A549 (cell line): ENCODE measurements around the gene CCDC60.
A peak's percentile ranks its signal among the peaks of the same experiment; 100 is the strongest.

ENCODE experiments used
- CEBPB ChIP-seq, 2 experiments: fragments of >200 bp in 1 of 2; sonication (Bioruptor Twin) in 1 of 2; formaldehyde crosslinking in 1 of 2; IDR thresholded peaks; 2 replicates each; pipeline ENCODE4 v1.6.1; 2012 to 2016
- CHD4 ChIP-seq: fragments of 200-600 bp; sonication (generic); IDR thresholded peaks from 2 replicates; pipeline ENCODE4 v1.6.1; 2016; ENCODE audit warnings: antibody characterized with exemption, mild to moderate bottlenecking, borderline replicate concordance
- CTCF ChIP-seq: fragments of >200 bp; sonication (Bioruptor Twin); formaldehyde crosslinking; IDR thresholded peaks from 3 replicates; pipeline ENCODE4 v1.5.1; 2016
- EHMT2 ChIP-seq: fragments of 200-600 bp; sonication (generic); IDR thresholded peaks from 2 replicates; pipeline ENCODE4 v1.6.1; 2016; ENCODE audit warnings: antibody characterized with exemption, low read depth, mild to moderate bottlenecking, moderate library complexity
- ESRRA ChIP-seq: fragments of 150-350 bp; IDR thresholded peaks from 2 replicates; pipeline ENCODE4 v1.6.1; 2014; ENCODE audit warnings: mild to moderate bottlenecking, low read length, borderline replicate concordance
- FOSL2 ChIP-seq, 2 experiments: fragments of 450-650 bp in 1 of 2; fragments of >200 bp in 1 of 2; sonication (Bioruptor Twin) in 1 of 2; formaldehyde crosslinking; IDR thresholded peaks; 2 replicates each; pipeline versions ENCODE4 v1.5.0 to v1.6.1; 2016 to 2020; ENCODE audit warnings: mild to moderate bottlenecking in 1 of 2, moderate library complexity in 1 of 2
- POLR2A ChIP-seq: IDR thresholded peaks from 2 replicates; pipeline ENCODE4 v1.6.1; 2012; ENCODE audit warnings: mild to moderate bottlenecking, low read length
- RCOR1 ChIP-seq: fragments of 150-350 bp; IDR thresholded peaks from 2 replicates; pipeline ENCODE4 v1.6.1; 2014; ENCODE audit warnings: antibody characterized with exemption, low read length, low read depth
- RFX5 ChIP-seq: fragments of 450-650 bp; IDR thresholded peaks from 2 replicates; pipeline ENCODE4 v1.7.1; 2014; ENCODE audit warnings: antibody characterized with exemption, mild to moderate bottlenecking, moderate library complexity
- TF ChIP-seq, protein P1 (sequence below): fragments of 450-650 bp; IDR thresholded peaks from 2 replicates; pipeline ENCODE4 v1.6.1; 2014; ENCODE audit warnings: antibody characterized with exemption

DNA sequence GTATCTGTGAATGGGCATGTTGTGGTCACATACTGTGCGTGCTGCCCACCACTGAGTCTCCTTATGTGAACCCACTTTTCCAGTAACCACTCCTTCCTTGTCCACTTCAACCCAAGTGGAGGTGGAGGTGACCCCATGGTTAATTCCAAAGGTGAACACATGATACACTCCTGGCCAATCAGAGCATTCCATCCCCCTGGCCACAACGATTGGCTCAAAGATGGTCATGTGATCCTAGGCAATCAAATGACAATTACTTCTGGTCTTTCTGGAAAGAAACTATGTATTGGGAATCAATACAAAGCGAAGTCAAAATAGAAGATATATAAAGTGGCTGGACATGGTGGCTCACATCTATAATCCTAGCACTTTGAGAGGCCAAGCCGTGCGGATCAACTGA, 20.2 kb upstream of the CCDC60 start:
- TF ChIP-seq CTCF, result no peak
- TF ChIP-seq POLR2A, result no peak
- TF ChIP-seq, protein P1, sequence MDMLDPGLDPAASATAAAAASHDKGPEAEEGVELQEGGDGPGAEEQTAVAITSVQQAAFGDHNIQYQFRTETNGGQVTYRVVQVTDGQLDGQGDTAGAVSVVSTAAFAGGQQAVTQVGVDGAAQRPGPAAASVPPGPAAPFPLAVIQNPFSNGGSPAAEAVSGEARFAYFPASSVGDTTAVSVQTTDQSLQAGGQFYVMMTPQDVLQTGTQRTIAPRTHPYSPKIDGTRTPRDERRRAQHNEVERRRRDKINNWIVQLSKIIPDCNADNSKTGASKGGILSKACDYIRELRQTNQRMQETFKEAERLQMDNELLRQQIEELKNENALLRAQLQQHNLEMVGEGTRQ, result 0 out of 2 replicates have a peak, but pooled peaks have one; percentile 16
- TF ChIP-seq EHMT2, result no peak
- no peak for TF ChIP-seq FOSL2 (IDR thresholded peaks at IDR 0.05)
- no peak for TF ChIP-seq FOSL2 (CRISPR knock-in tag; IDR thresholded peaks at IDR 0.05)
- TF ChIP-seq RFX5, result no peak
- no peak for TF ChIP-seq CEBPB (IDR thresholded peaks at IDR 0.05)
- TF ChIP-seq RCOR1, result no peak
- no peak for TF ChIP-seq CHD4
- TF ChIP-seq ESRRA, result no peak
